Hepatocyte (in vitro differentiated cells): Measurements from ENCODE around the gene RGP1. TPM values are rescaled to one million over a fixed set of nuclear protein-coding genes. Genes with fewer than 3 reads are reported as not detected.

Experiments
- DNase-seq: peaks from one replicate; pipeline ENCODE4 v3.0.0-alpha.2; 2016; ENCODE audit warnings: low spot score
- H2AFZ ChIP-seq: fragments of 200-600 bp; sonication (generic); 2 replicates; pipeline ENCODE4 v1.6.0; 2016; ENCODE audit warnings: antibody characterized with exemption, mild to moderate bottlenecking
- H3K27ac ChIP-seq: fragments of 200-600 bp; sonication (generic); 2 replicates; pipeline ENCODE4 v1.5.1; 2016; ENCODE audit warnings: mild to moderate bottlenecking
- H3K27me3 ChIP-seq: fragments of 200-600 bp; sonication (generic); 2 replicates; pipeline ENCODE4 v1.6.1; 2016
- H3K36me3 ChIP-seq: fragments of 200-600 bp; sonication (generic); replicated peaks from 2 replicates; pipeline ENCODE4 v1.5.1; 2016; ENCODE audit warnings: low read depth; ENCODE audit not compliant: insufficient read depth
- H3K4me1 ChIP-seq: fragments of 200-600 bp; sonication (generic); 2 replicates; pipeline ENCODE4 v1.5.1; 2016; ENCODE audit warnings: mild to moderate bottlenecking, moderate library complexity; ENCODE audit not compliant: insufficient read depth
- H3K4me2 ChIP-seq: fragments of 200-600 bp; sonication (generic); 2 replicates; pipeline ENCODE4 v1.6.0; 2016
- H3K4me3 ChIP-seq: fragments of 200-600 bp; sonication (generic); 2 replicates; pipeline ENCODE4 v1.5.1; 2016; ENCODE audit warnings: mild to moderate bottlenecking
- H3K79me2 ChIP-seq: fragments of 200-600 bp; sonication (generic); 2 replicates; pipeline ENCODE4 v1.6.0; 2017; ENCODE audit warnings: mild to moderate bottlenecking
- H3K9me2 ChIP-seq: fragments of 200-600 bp; sonication (generic); replicated peaks from 2 replicates; pipeline ENCODE4 v1.6.0; 2017; ENCODE audit warnings: mild to moderate bottlenecking; ENCODE audit not compliant: insufficient read depth
- H3K9me3 ChIP-seq: fragments of 200-600 bp; sonication (generic); 2 replicates; pipeline ENCODE4 v1.5.1; 2016; ENCODE audit warnings: low read depth, mild to moderate bottlenecking
- H4K20me1 ChIP-seq: fragments of 200-600 bp; sonication (generic); 2 replicates; pipeline ENCODE4 v1.6.0; 2016; ENCODE audit warnings: mild to moderate bottlenecking; ENCODE audit not compliant: insufficient read depth, poor library complexity, severe bottlenecking
- EZH2 ChIP-seq: fragments of 200-600 bp; sonication (generic); IDR thresholded peaks from 2 replicates; pipeline ENCODE4 v1.6.1; 2016; ENCODE audit warnings: antibody characterized with exemption, mild to moderate bottlenecking, borderline replicate concordance
- EZH2phosphoT487 ChIP-seq: fragments of 200-600 bp; sonication (generic); IDR thresholded peaks from one replicate; pipeline ENCODE4 v1.6.1; 2018; ENCODE audit warnings: antibody characterized with exemption, mild to moderate bottlenecking, low read depth, moderate library complexity; ENCODE audit not compliant: unreplicated experiment, severe bottlenecking
- WGBS: methylation state at CpG from one replicate; pipeline ENCODE4 v1.1.6; 2016; ENCODE audit warnings: low lambda C conversion rate; ENCODE audit errors: missing lambda C conversion rate; 5-methylcytosine and 5-hydroxymethylcytosine counted together
- polyA plus RNA-seq: library from polyadenylated mRNA; unstranded; fragments of >200 nt; fragmentation: Nextera tagmentation; extraction: Ambion mirVana; gene quantifications from 2 replicates; pipeline ENCODE4 v1.2.1, GENCODE V29; 2016
- total RNA-seq: library from RNA; depleted of rRNA; stranded (reverse); fragments of >200 nt; gene quantifications from 2 replicates; pipeline ENCODE4 v1.2.3, GENCODE V29; 2014
- TF ChIP-seq, protein P1 (sequence below): fragments of 200-600 bp; sonication (generic); IDR thresholded peaks from 2 replicates; pipeline ENCODE4 v1.5.1; 2016; ENCODE audit warnings: antibody characterized with exemption, mild to moderate bottlenecking; ENCODE audit not compliant: poor library complexity

The RGP1 gene
- total and polyA plus RNA-seq, 2 experiments from 2014 or later = 11.4 to 19.3 TPM

DNA sequence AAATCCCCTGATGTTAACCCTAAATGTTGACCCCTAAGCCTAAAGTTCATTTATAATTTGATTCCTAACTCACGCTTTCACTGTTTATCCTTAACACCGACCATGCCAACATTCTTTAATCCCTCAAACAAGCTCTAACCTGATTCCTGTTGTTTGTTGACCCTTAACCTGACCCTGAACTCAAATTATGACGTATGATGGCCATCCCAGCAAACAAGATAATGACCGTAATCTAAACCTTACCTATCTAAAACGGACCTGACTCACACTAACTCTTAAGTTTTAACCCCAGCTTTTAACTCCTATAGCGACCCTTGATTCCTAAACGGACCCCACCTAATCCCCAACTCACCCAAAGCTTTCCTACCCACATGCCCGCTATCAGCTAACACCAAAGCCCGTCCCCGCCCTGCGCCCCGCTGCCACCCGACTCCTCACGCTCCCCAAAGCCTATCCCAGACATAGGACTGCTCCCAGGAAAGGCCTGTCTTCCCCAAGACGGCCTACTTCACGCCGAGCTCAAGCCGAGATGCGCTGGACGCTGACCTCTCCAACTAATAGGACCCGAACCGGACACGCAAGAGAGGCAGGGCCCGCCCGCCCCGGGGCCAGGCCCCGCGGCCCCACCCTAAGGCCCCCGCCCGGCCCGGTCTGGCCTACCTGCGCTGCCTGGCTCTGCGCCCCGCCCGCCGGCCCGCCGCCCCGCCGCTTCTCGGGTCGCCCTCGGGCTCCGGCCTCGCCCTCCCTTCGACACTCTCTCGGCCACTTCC, 17.5 kb upstream of the RGP1 start:
- Histone ChIP-seq H2AFZ (peak overlapping the region; percentile 55), H3K36me3 (no peaks in the 10 kb centered on the region), H3K9me3 (no peaks in the 10 kb centered on the region), H3K4me1 (peaks cover 56% of the 10 kb centered on the region), H3K4me3 (peak overlapping the region; percentile 84), H3K79me2 (peaks cover 76% of the 10 kb centered on the region), H4K20me1 (peaks cover 23% of the 10 kb centered on the region), H3K9me2 (no peaks in the 10 kb centered on the region), H3K27me3 (no peaks in the 10 kb centered on the region), H3K4me2 (peak overlapping the region; percentile 89), H3K27ac (peak overlapping the region; percentile 95)
- DNase-seq = no peak
- under 1% methylated on average over 16 of the region's 47 CpGs for WGBS
- TF ChIP-seq EZH2 = no peak
- TF ChIP-seq, protein P1, sequence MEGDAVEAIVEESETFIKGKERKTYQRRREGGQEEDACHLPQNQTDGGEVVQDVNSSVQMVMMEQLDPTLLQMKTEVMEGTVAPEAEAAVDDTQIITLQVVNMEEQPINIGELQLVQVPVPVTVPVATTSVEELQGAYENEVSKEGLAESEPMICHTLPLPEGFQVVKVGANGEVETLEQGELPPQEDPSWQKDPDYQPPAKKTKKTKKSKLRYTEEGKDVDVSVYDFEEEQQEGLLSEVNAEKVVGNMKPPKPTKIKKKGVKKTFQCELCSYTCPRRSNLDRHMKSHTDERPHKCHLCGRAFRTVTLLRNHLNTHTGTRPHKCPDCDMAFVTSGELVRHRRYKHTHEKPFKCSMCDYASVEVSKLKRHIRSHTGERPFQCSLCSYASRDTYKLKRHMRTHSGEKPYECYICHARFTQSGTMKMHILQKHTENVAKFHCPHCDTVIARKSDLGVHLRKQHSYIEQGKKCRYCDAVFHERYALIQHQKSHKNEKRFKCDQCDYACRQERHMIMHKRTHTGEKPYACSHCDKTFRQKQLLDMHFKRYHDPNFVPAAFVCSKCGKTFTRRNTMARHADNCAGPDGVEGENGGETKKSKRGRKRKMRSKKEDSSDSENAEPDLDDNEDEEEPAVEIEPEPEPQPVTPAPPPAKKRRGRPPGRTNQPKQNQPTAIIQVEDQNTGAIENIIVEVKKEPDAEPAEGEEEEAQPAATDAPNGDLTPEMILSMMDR = no peak
- TF ChIP-seq EZH2phosphoT487 = no peak

DNA sequence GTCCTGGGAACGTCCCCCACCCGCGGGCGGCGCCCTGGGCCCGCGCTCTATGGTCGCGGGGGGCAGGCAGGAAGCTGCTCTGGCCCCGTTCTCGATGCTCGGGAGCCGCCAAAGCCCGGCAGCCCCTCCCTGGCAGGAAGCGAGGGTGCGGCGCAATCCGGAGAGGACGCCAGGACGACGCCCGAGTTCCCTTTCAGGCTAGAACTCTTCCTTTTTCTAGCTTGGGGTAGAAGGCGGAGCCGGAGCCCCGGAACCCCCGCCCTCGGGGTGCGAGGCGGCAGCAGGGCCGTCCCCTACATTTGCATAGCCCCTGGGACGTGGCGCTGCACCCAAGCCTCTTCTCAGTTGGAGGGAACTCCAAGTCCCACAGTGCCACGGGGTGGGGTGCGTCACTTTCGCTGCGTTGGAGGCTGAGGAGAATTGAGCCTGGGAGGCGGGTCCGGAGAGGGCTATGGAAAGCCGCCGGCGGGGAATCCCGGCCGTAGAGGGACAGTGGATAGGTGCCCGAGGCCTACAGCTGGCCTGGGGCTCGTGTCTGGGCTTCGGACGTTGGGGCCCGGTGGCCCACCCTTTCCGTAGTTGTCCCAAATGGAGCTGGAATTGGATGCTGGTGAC, 16.8 kb upstream of the RGP1 start, which contains the start of the genes CREB3 and TLN1:
CREB3 (plus strand) TSS at position 482 of the 615 bp plus-strand sequence; CDS start at position 589, 107 bp downstream.
TLN1 (minus strand) TSS at position 11 of the 615 bp plus-strand sequence. CDS start 6,501 bp downstream, outside the sequence.
- H3K79me2 ChIP-seq = peaks cover 69% of the 10 kb centered on the region
- peak within 1 kb of the TSS; percentile 89 for H3K4me2 ChIP-seq
- TF ChIP-seq EZH2phosphoT487 = no peak
- TF ChIP-seq, protein P1 = no peak
- TF ChIP-seq EZH2 = no peak
- H2AFZ ChIP-seq = peak within 1 kb of the TSS; percentile 55
- H3K36me3 ChIP-seq = no peaks in the 10 kb centered on the region
- no peaks in the 10 kb centered on the region for H3K27me3 ChIP-seq
- H3K27ac ChIP-seq = peak within 1 kb of the TSS; percentile 95
- peaks cover 52% of the 10 kb centered on the region for H3K4me1 ChIP-seq
- H3K9me3 ChIP-seq = no peaks in the 10 kb centered on the region
- H3K9me2 ChIP-seq = no peaks in the 10 kb centered on the region
- DNase-seq = peak; percentile 98
- H4K20me1 ChIP-seq = peaks cover 25% of the 10 kb centered on the region
- 2% methylated on average over 49 of the region's 49 CpGs for WGBS
- peak within 1 kb of the TSS; percentile 84 for H3K4me3 ChIP-seq

GRCh38 chr9:35732800-35733541, 16.1 kb upstream of the RGP1 start:
- TF ChIP-seq EZH2 (no peak), EZH2phosphoT487 (no peak)
- TF ChIP-seq, protein P1 = peak; percentile 13
- H3K27me3 ChIP-seq = no peaks in the 10 kb centered on the region
- peaks cover 62% of the 10 kb centered on the region for H3K79me2 ChIP-seq
- peaks cover 25% of the 10 kb centered on the region for H4K20me1 ChIP-seq
- no peaks in the 10 kb centered on the region for H3K9me2 ChIP-seq
- peak overlapping the region; percentile 95 for H3K27ac ChIP-seq
- 1% methylated on average over 14 of the region's 14 CpGs for WGBS
- H3K36me3 ChIP-seq = no peaks in the 10 kb centered on the region
- peak; percentile 60 for DNase-seq
- H3K9me3 ChIP-seq = no peaks in the 10 kb centered on the region
- H3K4me2 ChIP-seq = peak overlapping the region; percentile 89
- peak overlapping the region; percentile 57 for H3K4me3 ChIP-seq
- peaks cover 45% of the 10 kb centered on the region for H3K4me1 ChIP-seq
- peak overlapping the region; percentile 51 for H2AFZ ChIP-seq
